Measurements from ENCODE around the gene LPCAT3.

The LPCAT3 gene

DNA sequence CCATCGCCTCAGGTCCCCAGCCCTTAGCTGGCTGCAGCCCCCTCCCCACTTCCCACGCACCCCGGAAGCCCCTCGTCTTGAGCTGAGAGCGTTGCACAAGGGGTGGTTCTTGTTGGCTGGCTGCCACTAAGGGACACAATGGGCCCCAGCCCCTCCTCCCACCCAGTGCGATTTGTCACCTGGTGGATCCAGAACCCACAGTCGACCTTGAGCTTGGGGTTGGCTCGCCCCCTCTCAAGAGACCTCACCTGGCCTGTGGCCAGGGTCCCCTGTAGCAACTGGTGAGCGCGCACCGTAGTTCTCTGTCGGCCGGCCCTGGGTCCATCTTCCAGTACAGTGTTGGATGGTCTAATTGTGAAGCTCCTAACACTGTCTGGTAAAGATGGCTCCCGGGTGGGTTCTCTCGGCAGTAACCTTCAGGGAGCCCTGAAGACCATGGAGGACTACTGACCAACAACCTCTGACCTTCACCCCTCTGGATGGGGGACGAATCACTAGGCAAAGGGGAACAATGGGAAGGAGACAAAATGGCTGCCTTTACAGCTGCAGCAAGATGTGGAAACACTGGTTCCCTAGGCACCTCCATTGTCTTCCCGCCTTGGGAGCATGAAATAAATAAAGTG is 54.4 kb downstream of the LPCAT3 start:
- DNase-seq (ENCODE audit: low read depth in 2 of 2): no peak

DNA sequence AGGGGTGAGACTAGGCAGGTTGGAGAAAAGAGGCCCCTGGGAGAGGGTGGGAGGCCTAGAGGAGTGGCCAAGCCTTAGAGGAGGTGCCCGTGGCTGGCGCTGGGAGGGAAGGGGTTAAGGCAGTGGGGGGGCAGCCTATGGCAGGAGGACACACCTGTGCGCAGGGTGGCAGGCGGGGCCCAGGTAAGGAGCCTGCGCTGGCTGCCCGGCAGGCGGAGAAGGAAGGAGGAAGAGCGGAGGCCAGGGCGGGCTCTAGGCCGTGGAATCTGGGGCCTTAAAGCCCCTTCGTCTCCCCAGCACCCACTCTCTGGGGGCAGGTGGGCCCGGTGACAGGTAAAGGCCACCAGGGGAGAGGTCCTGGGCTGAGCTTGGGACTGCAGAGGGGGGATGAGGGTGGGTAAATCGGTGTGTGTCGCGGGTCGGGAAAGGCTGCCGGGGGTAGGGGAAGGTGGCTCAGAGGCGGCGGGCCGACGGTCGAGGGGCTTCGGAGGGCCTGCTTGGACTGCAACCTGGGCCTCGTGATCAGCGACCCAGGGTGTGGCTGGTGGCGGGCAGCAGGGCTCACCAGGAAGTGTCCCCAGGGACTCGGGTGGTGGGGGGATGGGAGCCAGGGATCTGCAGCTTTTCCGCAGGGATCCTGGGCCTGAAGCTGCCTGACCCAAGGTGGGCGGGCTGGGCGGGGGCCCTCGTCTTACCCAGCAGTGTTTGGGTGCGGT is 55.1 kb downstream of the LPCAT3 start:
- no peak for DNase-seq (ENCODE audit: low read depth in 2 of 2)

DNA sequence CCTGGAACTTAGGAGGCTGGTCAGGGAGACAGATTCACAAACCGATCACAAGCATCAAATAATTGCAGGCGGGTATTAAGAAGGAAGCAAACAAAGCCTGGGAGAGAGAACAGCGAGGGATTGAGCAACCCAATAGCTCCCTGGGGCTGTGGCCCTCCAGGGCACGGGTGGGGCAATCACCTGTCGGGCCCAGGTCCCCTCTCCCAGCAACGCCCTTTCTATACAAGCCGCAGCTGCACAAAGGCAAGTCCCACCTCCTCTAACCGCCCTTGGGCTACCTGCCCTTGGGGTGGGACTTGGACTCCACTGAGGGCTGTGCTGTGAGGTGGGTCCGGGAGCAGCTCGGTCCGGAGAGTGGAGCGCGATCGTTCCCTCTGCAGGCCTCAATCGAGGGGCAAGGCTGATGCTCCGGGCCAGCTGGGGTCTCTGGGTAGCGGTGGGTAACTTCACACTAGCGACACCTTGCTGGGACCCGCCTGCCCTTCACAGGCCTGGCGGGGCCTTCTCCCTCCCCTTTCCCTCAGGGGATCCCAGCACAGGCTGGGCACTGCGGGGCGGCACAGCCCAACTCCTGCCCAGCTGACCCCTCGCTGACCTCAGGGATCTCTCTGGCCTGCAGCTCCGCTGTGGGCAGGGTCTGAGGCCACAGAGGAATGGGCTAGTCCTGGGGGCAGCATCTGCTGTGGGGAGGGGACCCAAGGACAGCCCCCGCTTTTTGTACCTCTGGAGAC is 55.8 kb downstream of the LPCAT3 start:
- no peak for DNase-seq (ENCODE audit: low read depth in 2 of 2)

DNA sequence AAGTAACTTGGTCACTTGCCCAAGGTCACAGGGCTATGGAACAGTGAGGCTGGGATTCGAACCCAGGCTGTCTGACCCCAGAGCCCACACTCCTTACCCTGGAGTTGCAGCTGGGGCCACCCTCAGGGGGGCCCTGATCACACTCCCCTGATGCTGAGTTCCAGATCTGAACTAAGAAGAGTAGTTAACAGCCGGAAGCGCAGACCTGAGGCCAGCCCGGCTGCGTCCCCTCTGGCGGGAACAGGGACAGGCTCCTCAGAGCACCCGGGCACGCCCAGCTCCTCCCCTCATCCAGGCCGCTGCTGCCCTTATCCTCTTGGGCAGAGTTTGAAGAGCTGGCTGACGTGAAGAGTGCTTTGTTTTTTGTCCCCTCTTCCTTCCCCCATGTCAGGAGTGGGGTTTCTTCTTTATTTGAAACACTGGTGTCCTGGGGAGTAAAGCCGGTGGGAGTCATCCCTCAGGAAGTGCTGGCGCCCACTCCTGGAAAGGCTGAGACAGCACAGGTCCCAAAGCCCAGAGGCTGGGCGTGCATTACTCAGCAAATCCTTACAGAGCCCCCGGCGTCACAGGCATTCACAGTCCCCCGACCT is 56.5 kb downstream of the LPCAT3 start:
- DNase-seq (ENCODE audit: low read depth in 2 of 2): peak in 1 of 2 donors; percentile 62

DNA sequence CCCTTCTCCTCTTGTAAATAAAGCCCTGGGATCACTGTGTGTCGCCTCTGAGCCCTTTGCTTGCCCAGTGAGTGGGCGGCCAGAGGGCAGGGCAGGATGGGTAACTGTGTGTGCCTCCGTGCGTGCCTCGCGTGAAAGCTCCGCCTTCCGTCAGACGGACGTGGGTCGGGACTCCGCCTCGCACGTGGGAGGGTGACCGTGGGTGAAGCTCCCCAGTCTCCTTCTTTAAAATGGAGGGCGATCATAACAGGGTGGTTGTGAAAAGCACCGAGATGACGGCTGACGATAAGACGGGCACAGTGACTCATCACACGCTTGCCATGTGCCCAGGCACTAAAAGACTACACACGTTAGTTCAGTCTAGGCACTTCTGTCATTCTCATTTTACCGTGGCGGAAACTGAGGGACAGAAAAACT is 57.0 kb downstream of the LPCAT3 start:
- peak; percentile 81 to 92 for DNase-seq (ENCODE audit: low read depth in 2 of 2)

DNA sequence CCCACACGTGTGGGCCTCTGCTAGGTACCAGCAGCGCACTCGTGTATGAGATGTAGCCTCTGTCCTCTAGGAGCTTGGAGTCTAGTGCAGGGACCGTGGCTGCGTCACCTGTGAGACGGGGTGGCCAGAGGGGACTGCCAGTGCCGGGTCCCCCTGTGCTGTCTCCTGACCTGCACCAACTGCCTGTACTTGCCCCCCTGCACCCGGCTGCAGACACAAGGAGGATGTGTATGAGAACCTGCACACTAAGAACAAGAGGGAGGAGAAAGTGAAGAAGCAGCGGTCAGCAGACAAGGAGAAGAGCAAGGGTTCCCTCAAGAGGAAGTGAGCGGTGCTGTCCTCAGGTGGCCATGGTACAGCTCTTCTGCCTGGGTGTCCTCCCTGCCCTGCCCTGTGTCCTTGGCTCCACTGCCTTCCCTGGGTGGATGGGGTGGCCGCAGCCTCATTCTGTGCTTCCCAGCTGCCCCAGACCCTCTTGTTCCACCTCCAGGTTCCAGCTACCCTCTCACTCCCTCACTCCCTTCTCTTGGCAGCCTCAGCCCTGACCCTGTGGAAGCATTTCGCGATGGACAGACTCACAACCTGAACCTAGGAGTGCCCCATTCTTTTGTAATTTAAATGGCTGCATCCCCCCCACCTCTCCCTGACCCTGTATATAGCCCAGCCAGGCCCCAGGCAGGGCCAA is 57.5 kb downstream of the LPCAT3 start:
- no peak for DNase-seq (ENCODE audit: low read depth in 2 of 2)

DNA sequence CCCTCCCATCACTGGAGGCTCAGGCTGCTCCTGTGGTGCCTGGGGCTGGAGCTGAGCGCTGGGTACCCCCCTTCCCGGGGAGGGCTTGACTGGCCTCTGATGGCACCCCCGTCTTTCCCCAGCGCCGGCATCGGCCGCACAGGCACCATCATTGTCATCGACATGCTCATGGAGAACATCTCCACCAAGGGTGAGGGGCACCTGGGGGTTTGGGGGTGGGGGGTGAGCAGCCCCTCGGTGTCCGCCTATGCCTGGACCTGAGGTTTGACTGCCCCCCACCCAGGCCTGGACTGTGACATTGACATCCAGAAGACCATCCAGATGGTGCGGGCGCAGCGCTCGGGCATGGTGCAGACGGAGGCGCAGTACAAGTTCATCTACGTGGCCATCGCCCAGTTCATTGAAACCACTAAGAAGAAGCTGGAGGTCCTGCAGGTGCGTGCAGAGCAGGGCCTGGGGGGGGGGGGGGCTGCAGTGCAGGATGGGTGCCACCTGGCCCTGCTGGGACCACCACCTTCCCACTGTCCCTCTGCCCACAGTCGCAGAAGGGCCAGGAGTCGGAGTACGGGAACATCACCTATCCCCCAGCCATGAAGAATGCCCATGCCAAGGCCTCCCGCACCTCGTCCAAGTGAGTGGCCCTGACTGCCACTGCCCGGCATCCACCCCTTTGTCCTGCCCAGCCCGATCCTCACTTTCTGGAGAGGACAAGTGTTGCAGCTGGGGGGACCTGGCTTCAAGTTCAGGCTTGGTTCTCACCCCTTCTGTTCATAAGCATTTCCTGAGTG is 58.3 kb downstream of the LPCAT3 start:
- no peak for DNase-seq (ENCODE audit: low read depth in 2 of 2)

DNA sequence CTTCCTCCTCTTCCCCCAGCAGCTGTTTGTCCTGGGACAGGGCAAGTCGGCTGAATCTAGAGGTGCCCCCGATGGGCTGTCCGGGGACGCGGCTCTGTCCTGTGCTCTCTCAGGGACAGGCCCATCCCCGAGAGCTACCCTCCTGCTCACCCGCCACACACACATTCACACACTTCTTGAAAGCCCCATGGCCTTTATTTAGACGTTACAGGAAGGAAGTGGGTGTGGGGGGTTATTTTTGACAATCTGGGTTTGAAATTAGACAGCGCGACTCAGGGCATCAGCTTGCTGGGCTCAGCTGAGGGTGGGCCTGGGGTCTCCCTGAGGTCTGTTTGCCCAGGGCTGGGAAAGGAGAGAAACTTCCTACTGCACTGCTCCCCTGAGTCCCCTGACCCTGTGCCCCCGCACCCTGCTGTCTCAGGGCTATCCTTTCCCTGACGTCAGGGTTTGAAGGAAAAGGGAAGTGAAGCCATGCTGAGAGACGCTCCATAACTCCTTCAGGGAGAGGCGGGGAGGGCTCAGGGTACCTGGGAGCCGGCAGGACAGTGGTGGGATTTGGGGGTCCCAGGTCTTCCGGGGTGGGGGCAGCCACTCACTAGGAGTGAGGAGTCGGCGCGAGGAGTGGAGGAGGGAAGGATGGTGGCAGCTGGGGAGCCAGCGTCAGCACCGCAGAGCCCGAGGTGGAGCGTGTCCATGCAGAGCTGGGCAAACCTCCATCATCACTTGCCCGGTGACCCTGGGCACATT is 59.0 kb downstream of the LPCAT3 start:
- DNase-seq (ENCODE audit: low read depth in 2 of 2): no peak

- no peak for DNase-seq (ENCODE audit: low read depth in 2 of 2)
Observed at GRCh38 chr12:6958609-6959057, 59.6 kb downstream of the LPCAT3 start.

DNA sequence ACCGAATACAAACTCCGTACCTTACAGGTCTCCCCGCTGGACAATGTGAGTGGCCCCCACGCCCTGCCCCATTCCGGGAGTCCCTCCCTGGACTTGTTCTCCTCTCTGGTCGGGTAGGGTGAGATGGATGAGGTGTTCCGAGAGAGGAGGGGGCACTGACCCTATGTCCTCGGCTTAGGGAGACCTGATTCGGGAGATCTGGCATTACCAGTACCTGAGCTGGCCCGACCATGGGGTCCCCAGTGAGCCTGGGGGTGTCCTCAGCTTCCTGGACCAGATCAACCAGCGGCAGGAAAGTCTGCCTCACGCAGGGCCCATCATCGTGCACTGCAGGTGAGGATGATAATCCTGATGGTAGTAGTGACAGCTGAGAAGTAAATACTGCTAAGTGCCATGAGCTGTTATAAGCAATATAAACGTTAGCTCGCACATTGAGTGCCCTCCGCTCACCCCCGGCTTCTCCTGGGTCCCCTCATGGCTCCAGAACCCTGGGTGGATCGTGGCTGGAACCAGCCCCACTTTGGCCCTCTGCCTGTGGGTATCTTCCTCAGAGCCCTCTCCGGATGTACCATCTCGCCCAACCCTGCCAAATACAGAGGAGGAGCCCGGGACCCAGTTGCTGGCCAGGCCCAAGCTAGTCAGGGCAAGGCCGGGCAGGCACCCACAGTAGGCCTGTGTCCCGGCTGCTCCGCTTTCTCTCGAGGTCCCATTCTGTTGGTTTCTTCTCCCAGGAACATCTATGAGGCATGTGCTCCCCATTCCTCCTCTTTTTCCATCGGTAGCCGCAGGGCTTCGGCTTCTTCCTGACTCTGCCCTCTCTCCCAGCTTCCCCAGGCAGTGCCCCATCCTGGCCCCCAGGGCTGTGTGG is 60.3 kb downstream of the LPCAT3 start:
- no peak for DNase-seq (ENCODE audit: low read depth in 2 of 2)

DNA sequence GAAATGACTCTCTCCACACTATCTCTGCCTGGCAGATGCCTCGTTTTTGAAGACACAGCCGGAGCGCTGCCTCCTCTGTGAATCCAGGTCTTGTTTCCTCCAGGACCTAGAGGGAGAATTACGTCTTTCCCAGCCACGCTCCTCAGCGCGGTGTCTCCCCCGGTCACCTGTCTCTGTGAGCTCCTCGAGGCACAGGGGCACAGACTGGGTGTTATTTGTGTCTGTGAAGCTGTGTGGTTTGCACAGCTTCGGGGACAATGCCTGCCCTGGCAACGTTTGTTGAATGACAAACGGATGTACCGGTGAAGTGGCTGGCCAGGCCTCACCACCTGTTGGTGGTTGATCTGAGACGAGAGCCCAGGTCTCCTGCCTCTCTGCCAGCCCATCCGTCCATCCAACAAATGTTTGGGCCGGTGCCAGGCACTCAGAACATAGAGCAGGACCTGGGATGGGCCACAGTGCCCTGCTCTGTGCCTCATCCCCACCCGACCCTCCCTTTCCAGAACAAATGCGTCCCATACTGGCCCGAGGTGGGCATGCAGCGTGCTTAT is 61.0 kb downstream of the LPCAT3 start:
- DNase-seq (ENCODE audit: low read depth in 2 of 2): no peak

- no peak for DNase-seq (ENCODE audit: low read depth in 2 of 2)
Observed at GRCh38 chr12:6956021-6956727, 62.1 kb downstream of the LPCAT3 start.

DNA sequence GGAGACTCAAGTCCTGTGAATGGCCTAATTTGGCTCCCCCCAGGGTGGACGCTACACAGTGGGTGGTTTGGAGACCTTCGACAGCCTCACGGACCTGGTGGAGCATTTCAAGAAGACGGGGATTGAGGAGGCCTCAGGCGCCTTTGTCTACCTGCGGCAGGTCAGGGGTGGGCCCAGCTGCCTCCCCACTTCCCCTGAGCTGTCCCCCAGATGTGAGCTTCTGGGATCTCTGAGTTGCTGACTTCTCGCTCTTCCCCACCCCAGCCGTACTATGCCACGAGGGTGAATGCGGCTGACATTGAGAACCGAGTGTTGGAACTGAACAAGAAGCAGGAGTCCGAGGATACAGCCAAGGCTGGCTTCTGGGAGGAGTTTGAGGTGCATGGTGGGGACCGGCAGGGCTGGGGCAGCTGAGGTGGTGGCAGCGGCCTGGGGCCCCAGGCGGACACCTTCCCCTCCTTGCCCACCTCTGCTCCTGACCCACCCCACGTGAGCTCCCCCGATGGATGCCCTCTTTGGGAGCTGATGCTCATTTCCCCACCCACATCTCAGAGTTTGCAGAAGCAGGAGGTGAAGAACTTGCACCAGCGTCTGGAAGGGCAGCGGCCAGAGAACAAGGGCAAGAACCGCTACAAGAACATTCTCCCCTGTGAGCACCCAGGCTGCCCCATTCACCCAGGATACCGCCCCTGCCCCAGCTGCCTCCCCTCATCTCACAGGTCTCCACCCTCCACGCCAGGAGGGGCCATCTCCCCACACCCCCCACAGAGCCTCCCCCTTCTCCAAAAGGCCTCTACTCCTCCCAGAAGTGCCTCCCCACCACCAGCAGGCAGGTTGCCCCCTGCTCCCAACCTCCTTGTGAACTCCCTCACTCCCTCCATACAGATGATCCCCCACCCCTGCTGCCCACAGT is 62.9 kb downstream of the LPCAT3 start:
- no peak for DNase-seq (ENCODE audit: low read depth in 2 of 2)

DNA sequence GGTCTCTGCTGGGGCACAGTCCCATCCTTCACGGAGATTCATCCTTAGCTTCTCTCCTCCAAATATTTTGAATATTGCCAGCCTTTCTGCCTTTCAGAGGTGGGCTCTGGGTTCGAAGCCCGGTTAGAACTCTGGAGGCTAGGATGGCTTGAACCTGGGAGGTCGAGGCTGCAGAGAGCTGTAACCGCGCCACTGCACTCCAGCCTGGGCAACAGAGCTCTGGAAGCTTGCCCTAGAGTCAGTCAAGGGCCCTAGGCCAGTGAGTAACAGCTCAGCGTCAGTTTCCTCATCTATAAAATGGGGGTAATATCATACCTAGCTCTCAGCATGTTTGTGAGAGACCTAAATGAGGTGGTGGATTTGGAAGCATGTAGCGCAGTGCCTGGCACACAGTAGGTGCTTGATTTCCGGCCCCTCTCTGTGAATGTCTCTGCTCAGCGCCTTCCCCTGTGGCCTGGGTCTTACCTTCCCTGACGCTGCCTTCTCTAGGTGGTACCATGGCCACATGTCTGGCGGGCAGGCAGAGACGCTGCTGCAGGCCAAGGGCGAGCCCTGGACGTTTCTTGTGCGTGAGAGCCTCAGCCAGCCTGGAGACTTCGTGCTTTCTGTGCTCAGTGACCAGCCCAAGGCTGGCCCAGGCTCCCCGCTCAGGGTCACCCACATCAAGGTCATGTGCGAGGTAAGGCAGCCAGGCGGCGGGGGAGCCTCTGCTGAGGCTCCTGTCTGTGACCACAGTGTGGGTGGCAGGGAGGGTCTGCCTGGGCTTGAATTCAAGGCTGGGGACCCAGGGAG is 63.8 kb downstream of the LPCAT3 start:
- DNase-seq (ENCODE audit: low read depth in 2 of 2): no peak

- DNase-seq (ENCODE audit: low read depth in 2 of 2): peak; percentile 60 to 78
Observed at GRCh38 chr12:6953442-6954315, 64.6 kb downstream of the LPCAT3 start.
